D721Med (cell line): ENCODE data around the gene ANKRD44.

Experiments used
- DNase-seq: peaks from one replicate; pipeline ENCODE4 v3.0.0; 2011; ENCODE audit warnings: low spot score; ENCODE audit not compliant: insufficient read length
- FAIRE-seq: peaks from 2 replicates; lab custom pipeline; 2011; peaks lifted over from hg19 to GRCh38; lab: Jason Lieb, UNC
- TF ChIP-seq, protein P1 (sequence below): IDR thresholded peaks from 2 replicates; pipeline ENCODE4 v1.5.1; 2012; ENCODE audit warnings: mild to moderate bottlenecking, control low read depth; ENCODE audit not compliant: insufficient read depth; ENCODE audit errors: missing control alignments

ANKRD44 gene

DNA sequence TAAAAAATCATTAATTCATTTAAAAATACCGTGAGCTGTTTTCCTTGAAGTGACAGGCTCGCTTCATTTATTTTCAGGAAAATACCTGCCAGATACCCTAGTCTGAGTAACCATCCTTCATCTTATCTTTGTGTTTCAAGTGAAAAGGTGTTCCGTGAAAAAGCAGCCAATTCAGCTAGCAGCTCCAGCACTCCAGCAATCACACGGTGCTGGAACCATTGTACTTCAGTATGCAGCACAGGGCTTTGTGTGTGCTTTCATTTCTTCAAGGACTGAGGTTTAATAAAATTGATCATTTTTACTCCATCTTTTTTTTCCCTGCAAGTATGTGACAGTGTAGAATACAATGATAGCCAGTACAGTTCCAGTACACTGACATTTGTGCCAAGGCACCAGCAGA lies 344.9 kb downstream of the ANKRD44 start:
- DNase-seq (no peak), FAIRE-seq (no peak)
- TF ChIP-seq, protein P1, sequence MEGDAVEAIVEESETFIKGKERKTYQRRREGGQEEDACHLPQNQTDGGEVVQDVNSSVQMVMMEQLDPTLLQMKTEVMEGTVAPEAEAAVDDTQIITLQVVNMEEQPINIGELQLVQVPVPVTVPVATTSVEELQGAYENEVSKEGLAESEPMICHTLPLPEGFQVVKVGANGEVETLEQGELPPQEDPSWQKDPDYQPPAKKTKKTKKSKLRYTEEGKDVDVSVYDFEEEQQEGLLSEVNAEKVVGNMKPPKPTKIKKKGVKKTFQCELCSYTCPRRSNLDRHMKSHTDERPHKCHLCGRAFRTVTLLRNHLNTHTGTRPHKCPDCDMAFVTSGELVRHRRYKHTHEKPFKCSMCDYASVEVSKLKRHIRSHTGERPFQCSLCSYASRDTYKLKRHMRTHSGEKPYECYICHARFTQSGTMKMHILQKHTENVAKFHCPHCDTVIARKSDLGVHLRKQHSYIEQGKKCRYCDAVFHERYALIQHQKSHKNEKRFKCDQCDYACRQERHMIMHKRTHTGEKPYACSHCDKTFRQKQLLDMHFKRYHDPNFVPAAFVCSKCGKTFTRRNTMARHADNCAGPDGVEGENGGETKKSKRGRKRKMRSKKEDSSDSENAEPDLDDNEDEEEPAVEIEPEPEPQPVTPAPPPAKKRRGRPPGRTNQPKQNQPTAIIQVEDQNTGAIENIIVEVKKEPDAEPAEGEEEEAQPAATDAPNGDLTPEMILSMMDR = no peak

DNA sequence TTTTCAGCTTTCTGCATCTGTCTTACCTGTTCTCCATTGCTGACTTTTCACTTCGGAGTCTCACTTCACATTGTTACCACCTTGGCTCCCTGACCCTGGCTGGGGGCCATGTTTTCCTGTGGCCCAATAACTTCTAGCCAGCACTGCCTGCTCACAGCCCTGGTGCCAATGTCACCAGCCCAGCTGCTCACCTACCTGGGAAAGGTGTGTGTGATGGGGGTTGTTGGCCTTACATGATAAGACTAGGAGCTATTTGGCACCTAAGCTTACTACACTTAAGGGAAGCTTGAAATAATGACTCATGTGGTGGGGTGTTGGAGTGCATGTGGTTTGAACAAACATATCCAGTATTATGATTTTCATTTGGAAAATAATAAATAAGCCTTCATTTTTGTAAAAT lies 346.6 kb downstream of the ANKRD44 start:
- no peak for DNase-seq
- FAIRE-seq = no peak
- TF ChIP-seq, protein P1 = no peak

DNA sequence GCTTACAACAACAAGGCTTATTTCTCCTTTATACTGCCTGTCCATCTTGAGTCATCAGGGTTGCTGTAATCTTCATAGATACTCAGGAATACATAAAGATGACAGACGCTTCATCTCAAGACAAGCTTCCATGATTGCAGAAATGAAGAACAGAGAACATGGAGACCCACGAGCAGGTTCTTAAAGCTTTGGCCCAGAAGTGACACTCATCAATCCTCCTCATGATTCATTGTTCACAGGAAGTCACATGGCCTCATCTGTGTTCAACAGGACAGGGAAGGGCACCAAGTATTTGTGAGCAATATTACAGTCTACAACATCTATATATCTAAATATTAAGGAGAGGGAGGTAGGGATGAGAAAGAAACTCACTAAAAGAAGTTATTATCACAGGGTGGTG lies 347.5 kb downstream of the ANKRD44 start:
- FAIRE-seq (no peak), DNase-seq (no peak)
- TF ChIP-seq, protein P1 = no peak

DNA sequence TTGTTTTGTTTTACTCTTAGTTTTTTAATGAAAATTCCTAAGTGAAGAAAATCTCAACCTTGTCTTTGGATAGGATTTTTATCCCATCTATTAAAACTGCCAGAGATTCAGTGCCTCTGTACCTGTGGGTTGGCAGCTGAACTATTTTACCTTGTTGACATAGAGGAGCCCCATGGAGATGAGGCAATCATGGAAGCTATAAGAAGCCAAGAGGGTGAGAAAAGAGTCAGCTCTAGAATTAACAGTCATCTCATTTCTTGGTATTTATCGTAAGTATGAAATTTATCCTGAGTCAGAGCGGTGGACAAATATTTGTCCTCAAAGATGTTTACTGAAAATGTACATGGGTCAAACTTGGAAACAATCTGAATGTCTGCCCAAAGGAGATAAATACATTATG lies 348.3 kb downstream of the ANKRD44 start:
- TF ChIP-seq, protein P1 = no peak
- DNase-seq (no peak), FAIRE-seq (no peak)

DNA sequence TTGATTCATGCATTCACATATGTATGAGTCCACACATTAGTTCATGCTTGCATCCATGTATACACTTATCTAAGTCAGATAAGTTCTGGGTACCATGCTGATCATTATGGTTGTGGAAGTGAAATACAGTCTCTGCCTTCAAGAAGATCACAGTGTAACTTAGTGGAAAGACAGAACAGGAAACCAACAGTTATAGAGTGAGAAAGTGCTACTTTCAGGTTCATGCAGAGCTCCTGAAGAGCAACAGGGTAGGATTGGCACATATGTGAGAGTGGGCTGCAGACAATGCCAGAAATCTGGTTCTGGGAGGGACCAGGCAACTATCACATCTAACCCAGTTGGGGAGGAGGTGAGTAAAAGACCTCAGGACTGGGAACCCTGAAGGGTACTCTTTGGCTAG lies 348.7 kb downstream of the ANKRD44 start:
- no peak for DNase-seq
- TF ChIP-seq, protein P1 = no peak
- FAIRE-seq = no peak

DNA sequence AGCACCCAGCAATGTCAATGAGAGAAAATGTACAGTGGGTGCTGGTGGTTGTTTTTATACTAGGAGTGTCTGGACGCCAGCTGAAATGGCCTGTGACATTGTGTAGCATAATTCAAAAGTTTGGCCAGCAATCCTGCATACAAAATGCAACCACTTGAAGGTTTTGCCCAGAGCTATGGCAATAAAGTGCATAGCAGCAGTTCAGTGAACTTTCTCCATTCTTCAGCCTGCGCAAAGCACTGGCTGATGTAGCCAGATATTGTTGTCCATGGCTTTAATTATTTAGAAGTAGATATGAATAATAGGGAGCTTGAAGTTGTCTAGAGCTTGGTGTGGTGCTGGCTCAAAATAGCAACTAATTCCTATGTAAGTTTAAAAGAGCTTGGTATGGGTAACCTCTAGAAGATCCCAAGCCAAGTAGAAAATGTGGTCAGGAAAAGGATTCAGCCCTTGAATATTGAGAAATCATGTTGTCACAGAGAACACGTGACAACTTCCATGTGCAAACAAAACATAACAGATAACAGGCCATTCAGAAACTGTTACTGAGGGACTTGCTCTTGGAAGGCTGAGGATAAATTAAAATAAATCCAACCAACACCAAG lies 350.7 kb downstream of the ANKRD44 start:
- FAIRE-seq (no peak), DNase-seq (no peak)
- TF ChIP-seq, protein P1 = no peak

DNA sequence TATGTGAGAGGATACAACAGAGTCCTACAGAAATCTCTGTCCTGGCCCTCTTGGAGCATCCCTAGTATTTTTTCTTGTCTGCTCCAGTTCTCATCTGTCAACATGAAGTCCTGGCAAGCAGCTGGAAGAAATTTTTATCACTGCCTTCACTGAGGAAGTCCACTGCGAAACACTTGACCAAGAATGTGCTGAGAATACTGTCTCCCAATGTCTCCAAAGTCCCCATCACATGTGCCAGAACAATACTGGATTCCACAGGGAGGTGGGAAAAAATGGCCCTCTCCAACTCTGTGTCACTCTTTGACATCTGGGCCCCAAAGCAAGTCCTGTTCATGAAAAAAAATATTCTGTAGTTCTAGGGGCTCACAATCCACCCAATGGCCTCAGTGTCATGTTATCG lies 351.3 kb downstream of the ANKRD44 start:
- TF ChIP-seq, protein P1 = no peak
- FAIRE-seq (no peak), DNase-seq (no peak)
